Stimulated activated CD8-positive, alpha-beta memory T cell treated with anti-CD3 and anti-CD28 coated beads, Interleukin-12 subunit alpha, Interleukin-12 subunit beta, amount 100 ng/mL, for 24 hours (primary cell): ENCODE measurements around the gene NLK.
"Not testable (repeated sequence)": the region's sequence is repeated elsewhere in the genome, so short reads cannot be mapped to it uniquely, and the experiment has no call there.

ENCODE experiments used
- DNase-seq: peaks from one replicate; pipeline ENCODE4 v3.0.0-alpha.2; 2020; ENCODE audit errors: extremely low read depth

NLK gene

DNA sequence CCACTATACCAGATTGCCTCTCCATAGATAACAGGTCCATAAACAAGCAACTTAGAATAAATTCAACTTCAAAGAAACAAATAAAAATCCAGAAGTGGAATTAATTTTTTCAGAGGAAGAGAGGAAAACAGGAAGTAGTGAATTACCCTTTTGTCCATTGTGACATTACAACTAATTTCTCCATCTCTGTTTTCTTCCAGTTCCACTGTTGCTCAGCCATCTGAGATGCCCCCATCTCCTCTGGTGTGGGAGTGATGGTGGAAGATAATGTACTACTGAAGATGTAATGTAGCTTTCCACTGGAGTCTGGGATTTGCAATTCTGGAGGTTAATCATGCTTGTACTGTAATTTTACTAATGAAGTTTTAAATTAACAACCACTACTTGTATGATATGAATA is 151.9 kb downstream of the NLK start:
- no peak for DNase-seq

DNA sequence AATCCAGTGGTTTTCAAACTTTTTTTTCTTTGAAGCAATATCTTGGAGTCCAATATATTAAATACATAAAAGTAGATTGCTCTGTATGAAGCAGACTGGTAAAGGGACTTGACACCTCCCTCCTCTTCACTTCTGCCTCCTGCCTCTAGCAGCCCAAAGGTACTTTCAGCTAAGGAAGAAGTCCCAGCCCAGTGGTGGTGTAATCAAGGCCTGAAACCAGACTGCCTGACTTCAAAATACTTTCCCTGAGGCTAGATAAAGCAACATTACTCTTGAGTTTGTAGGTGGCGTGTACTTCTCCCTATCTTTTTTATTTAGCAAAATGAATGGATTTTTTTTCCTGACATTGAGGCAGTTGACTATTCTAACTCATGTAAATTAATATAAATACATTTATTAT is 154.2 kb downstream of the NLK start:
- DNase-seq = no peak

DNA sequence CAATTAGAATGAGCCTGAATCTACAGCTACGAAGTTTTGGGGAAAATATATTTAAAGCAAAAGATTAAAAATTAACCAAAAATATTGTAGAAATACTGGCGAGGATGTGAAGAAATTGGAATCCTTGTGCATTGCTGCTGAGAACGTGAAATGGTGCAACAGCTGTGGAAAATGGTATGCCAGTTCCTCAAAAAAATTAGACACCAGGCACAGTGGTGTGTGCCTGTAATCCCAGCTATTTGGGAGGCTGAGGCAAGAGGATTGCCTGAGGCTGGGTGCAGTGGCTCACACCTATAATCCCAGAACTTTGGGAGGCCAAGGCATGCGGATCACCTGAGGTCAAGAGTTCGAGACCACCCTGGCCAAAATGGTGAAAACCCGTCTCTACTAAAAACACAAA is 156.6 kb downstream of the NLK start:
- no peak for DNase-seq

DNA sequence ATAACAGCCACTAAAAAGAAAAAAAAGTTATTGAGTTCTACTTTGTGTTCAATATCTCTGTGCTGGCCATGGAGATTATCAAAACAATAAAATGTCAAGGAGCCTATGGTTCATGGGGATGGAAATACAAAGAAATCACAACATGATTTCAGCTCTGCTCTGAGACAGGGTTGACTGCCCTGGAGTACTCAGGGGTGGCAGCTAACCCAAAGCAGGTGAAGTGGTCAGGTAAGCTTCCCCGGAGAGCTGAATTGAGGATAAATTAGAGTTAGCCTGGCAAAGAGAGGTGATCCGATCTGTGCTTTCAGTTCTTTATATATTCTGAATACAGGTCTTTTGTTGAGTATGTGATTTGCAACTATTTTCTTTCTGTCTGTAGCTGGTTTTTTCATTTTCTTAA is 157.3 kb downstream of the NLK start:
- no peak for DNase-seq

DNA sequence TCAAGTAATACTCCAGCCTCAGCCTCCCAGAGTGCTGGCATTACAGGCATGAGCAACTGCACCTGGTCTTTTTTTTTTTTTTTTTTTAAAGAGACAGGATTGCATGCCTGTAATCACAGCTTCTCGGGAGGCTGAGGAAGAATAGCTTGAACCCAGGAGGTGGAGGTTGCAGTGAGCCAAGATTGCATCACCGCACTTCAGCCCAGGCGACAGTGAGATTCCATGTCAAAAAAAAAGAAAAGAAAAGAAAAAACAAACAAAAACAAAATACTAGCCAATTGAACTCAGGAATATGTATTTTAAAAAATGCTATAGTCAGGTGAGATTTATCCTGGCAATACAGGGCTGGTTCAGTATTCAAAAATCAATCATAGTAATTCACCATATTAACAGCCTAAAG is 158.8 kb downstream of the NLK start:
- DNase-seq = no peak

DNA sequence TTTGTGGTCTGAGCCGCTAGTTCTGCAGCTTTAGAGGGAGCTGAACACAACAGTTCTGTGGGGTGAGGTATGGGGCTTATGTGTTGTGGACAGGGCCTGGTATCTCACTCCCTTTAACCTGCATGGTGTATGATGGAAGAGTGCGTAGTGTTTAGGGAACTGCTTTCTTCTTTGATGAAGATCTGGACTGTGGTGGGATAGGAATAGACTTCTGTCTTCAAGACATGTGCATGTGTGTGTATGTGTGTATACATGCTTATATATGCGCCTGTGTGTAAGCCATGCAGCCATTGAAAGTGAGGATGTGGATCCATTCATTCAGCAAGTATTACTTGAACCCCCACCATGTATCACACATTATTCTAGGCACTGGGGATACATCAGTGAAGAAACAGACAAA is 161.8 kb downstream of the NLK start:
- no peak for DNase-seq

DNA sequence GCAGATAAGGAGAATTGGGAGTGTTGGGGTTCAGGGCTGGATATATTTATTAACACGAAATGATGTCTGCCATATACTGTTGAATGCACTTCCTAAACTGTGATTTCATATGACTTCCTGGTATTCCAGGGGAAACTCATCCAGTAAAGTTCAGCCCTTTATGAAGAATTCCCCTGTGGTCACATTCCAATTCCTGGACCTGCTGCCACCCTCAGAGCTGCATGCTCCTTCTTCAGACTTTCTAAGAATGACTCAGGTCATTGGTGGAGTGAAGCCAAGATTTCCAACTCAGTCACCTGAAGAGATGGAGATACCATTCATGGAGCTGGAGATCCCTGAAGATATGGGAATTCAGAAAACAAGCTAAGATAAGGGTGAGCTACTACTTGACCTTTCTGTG is 162.3 kb downstream of the NLK start:
- no peak for DNase-seq

DNA sequence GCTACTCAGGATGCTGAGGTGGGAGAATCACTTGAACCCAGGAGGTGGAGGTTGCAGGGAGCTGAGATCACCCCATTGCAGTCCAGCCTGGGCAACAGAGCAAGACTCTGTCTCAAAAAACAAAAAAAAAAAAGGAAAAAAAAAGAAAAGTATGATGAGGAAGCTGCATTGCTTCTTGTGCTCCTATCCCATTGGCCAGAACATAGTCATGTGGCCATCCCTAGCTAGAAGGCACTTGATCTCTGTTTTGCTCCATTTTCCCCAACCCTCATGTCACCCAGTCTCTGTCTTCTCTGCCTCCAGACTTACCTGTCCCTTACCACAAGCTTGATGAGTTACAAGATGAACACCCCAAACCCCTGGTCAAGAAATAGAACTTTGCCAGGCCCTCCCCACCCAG is 163.8 kb downstream of the NLK start:
- no peak for DNase-seq

DNA sequence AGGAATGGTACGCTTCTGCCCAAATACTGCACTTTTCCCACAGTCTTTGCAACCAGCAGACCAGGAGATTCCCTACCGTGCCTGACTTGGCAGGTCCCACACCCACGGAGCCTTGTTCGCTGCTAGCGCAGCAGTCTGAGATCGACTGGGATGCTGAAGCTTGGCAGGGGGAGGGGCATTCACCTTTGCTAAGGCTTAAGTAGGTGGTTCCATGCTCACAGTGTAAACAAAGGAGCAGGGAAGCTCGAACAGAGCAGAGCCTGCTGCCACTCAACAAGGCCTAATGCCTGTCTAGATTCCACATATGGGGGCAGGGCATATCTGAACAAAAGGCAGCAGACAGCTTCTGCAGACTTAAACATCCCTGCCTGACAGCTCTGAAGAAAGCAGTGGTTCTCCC is 169.3 kb downstream of the NLK start:
- DNase-seq = no peak

DNA sequence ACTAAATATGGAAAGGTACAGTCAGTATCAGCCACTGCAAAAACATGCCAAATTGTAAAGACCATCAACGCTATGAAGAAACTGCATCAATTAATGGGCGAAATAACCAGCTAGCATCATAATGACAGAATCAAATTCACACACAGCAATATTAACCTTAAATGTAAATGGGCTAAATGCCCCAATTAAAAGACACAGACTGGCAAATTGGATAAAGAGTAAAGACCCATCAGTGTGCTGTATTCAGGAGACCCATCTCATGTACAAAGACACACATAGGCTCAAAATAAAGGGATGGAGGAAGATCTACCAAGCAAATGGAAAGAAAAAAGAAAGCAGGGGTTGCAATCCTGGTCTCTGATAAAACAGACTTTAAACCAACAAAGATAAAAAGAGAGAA is 171.1 kb downstream of the NLK start:
- not testable (repeated sequence) for DNase-seq

DNA sequence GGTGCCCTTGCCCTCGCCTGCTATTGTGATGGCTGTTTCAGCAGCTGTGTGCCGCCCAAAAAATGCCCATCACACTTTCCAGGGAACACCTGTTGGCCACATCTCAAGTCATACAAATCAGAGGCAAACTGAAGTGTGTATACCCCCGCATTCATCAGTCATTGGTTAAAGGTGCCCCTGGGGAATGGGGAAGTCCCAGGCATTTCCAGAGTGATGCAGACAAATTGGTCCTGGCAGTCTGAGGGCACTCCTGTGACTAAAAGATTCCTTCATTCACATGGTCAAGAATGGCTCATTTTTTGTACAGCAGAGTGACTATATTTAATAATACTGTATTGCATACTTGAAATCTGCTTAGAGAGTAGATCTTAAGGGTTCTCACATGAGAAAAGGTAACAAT is 173.6 kb downstream of the NLK start:
- no peak for DNase-seq

DNA sequence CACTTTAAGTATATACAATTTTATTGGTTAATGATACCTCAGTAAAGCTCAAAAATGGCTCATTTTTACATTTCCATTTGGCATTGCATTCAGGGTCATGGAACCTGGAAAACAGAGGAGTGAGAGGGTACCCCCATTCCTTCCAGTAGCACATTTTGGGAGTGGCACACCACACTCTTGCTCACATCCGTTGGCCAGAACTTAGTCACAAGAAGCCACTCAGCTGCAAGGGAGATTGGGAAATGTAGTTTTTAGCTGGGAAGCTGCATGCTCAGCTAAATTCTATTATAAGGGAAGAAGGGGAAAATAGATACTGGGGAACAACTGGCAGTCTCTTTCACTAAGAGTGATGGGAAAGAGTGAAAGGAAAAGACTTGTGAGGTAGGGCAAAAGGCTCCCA is 174.1 kb downstream of the NLK start:
- DNase-seq = no peak

DNA sequence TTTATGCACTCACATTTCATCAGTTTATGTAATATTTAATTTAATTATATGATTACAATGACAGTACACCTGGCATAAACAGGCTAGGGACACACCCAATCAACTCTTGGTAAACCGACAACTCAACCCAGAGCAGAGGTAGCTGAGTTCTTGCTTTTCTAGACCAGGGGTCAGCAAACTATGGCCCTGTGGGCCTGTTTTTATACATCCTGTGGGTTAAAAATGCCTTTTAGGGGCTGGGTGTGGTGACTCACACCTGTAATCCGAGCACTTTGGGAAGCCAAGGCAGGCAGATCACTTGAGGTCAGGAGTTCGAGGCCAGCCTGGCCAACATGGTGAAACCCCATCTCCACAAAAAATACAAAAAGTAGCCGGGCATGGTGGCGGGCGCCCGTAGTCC is 177.3 kb downstream of the NLK start:
- no peak for DNase-seq

DNA sequence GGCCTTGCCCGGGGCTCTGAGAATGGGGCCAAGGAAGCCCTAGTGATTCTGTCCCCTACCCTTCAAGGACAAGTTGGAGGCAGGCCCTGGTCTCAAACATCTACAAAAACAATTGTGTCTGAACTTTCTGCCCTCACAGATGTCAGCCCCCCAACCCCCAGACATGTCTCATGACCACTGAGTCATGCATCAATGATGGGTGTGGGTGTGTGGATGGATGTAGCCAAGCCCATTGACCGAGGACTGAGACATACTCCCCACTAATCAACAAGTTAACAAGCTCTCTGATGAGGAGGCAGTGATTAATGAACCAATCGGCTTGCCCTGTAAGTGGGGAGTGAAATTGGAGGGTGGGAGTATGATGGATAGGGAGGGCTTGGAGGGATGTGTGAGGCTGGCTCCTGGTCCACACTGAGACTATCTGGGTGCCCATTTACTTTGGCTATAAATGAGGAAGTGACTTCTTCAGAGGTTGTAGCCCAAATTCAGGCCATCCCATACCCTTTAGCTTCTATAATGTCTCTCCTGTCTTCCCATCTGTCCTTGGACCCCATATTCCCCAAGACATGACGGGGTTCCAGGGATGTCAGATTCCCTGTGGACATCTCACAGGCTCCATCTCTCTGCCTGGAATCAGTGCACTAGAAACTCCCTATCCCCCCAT is 179.4 kb downstream of the NLK start:
- no peak for DNase-seq

DNA sequence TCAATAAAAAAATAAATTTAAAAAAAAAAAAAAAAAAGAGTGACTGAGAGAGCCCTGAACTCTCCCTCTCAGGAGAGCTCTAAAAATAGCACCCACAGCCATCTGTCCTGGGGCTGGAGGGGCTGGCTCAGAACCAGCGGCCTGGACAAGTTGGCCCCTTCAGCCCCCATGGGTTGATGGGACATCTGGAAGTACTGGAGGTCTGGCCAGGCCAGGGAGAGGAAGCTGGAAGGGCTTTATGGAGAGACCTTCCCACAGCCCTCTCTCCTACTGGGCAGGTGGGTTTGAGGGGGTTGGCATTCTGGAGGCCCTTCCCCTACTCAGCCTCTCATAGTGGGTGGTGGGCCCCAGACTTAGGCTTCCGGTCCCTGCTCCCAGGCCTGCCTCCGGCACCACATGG is 182.8 kb downstream of the NLK start:
- no peak for DNase-seq

DNA sequence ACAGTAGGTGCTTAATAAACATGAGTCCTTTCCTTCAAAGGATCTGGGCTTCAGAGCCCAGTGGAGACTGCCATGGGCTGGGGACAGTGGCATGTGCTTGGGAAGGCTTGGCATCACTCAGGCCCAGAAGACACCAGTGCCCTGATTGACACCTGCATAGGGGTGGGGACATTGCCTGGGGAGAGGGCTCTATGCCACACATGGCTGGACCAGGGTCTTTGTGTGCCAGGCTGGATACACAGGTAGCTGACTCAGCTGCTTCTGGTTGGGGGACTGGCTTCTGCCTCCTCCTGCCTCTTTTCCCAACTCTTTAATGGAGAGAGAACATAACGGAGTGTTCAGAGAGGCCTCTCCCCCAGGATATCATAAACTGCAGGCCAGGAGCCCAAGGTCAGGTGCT is 183.4 kb downstream of the NLK start:
- no peak for DNase-seq

DNA sequence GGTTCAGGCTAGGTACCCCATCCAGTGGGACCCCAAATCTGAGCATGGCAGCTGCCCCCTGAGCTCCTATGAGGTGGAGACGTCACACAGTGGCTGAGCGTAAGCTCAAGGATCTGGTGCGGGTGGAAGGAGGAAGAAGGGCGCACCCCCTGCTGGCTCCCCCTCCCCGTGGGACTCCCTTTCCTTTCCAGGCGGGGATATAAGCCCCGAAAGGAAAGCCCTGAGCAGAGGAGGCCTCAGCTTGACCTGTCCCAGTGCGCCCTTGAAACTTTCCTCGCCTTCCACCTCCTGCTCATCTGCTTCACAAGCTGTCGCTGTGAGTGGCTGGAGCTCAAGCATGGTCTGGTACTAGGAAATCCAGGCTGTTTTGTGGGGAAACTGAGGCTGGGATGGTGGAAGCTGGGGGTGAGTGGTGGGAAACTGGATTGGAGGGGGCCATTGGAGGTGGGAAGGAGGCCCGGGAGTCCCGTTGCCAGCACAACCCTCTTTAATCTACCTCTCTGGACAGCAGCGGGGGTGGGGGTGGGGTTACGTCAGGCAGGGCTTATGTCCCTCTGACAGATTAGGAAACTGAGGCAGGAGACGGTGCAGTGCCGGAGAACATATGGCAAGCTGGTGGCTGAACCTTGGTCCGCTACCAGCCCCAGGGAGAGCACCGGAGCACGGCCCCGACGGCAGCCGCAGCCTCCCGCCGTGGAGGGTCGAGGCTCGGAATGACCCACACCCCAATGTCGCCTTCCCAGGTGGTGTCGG is 184.3 kb downstream of the NLK start:
- DNase-seq = no peak

DNA sequence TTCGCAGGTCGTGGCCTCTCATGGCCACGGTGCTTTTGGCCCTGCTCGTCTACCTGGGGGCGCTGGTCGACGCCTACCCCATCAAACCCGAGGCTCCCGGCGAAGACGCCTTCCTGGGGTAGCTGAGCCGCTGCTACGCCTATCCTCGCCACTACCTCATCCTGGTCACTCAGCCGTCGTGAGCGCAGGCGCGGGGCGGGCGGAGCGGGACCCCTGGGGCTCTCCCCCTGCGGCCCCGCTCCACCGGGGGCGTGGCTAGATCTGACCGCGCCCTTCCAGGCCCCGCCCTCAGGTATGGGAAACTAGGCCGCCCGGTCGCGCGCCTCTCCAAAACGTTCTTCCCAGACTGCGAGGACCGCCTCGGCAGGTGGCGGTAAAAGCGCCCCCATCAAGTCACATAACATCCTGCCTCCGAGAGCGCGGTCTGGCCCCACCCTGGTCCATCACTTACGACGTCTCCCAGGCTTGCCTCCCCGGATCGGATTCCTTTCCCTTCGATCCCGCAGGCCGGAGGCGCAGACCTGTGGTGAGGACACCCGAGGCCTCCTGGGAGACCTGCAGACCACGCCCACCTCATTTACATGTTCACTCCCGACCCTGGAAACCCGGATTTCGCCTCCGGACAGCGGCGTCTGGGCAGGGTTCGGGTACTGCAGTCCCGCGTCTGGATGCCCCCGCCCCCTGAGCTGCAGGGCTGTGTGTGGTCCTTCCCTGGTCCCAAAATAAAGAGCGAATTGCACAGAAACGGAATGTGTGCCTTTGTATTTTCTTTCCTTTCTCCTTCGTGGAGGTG is 185.0 kb downstream of the NLK start:
- DNase-seq = no peak

DNA sequence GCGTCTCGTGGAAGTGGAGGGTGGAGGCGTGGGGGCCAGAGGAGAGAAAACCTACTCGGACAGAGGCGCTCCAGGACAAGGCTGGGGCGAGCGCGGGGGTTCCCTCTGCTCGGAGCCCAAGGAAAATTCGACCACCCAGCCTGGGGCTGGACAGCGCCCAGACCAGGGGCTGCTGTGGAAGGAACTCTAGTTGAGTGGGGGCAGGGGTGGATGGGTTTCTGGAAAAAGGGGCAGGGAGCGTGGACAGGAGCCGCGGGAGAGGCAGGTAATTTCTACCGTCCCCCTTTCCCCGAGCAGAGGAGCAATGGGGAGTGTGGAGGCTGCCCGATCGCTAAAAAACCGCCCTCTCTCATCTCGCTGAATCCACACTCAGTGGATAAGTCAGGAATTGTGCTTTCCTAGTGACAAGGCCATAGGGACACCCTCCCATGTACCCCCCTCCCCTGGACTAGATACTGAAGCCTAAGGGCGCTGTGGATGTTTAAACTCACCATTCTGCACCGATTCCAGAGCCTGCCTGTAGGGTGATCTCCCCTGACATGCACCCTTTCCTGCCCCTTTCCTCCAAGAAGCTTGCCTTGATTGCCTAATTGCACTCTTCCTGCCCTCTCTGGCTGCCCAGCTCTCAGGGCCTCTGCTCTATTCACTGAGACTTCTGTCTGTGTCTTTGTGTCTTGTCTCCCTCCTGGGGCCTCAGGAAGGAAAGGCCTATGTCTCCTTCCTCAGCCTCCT is 185.8 kb downstream of the NLK start:
- DNase-seq = no peak

DNA sequence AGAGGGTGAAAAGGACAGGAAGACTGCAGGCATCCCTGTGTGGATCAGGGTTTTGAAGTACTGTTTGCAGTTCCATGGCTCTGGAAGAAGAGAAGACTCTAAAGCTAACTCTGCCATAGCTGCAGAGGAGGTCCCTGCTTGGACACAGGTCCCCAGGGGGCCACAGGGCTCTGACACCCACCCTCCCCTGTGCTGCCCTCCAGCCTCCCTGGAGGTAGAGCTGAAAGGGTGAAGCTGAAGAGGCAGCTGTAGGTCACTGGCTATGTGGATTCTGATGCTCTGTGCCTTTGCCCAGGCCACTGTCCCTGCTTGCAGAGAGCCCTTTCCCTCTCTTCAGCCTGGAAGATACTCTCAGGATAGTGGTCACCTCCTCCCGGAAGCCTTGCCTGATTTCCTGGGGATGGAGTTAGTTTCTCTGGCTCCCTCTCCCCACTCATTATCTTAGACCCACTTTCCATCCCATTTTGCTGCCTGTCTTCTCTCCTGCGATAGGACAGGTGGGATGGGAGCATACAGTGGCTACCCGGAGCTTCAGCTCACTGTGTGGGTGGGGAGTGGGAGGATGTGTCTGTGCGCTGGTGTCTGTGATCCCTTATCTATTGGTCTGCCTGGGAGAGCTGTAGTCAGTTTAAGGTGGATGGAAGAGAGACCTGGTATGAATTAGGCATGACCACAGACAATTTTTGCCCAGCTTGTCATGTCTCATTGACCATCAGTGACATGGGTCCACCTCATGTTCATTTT is 186.7 kb downstream of the NLK start:
- DNase-seq = no peak

DNA sequence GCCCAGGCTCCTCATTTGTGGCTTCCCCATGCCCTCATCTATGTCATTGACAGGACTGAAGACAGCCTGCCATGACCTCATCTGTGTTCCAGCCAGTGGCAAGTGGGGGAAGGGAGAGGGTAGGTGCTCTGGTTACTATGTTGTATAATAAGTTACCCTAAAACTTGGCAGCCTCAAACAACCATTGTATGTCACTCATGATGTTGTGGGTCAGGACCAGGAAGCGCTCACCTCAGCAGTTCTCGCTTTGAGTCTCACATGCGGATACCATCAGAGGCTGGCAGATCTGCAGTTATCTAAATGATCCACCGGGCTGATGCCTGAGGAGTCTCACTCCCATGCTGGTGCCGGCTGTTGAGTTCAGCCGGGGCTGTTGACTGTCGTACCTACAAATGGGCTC is 187.5 kb downstream of the NLK start:
- DNase-seq = no peak

DNA sequence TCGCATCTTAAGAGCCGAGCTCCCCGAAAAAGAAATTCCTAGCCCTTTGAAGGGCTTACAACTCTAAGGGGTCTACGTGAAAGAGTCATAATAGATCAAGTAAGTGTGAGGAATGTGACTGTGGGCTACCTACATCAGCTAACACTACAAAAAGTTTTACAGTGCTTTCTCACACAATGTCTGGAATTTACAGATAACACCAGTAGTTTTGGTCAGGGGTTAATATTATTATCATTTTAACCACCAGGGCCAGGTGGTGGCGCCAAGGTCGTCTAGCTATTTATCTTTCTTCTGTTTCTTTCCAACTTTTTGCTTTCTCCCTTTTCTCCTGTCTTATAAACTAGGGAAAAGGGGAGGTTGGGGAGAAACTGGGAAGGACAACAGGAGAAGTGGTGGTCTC is 188.1 kb downstream of the NLK start:
- not testable (repeated sequence) for DNase-seq
